SK-N-SH treated with all-trans-retinoic acid at 6 μM for 48 hours (cell line): ENCODE measurements around the gene FGFR3.

ENCODE experiments used
- ARNTL ChIP-seq: fragments of 450-650 bp; formaldehyde crosslinking; IDR thresholded peaks from 2 replicates; pipeline ENCODE4 v1.5.0; 2020; ENCODE audit warnings: low read depth, mild to moderate bottlenecking, moderate library complexity, borderline replicate concordance
- BACH2 ChIP-seq: fragments of 250-450 bp; sonication (Bioruptor Pico); IDR thresholded peaks from 2 replicates; pipeline ENCODE4 v1.9.0; 2021; ENCODE audit warnings: mild to moderate bottlenecking, borderline replicate concordance
- ESRRG ChIP-seq: fragments of 250-450 bp; sonication (Bioruptor Pico); IDR thresholded peaks from 2 replicates; pipeline ENCODE4 v1.6.1; 2021; ENCODE audit warnings: mild to moderate bottlenecking
- PPARA ChIP-seq: fragments of 250-450 bp; sonication (Bioruptor Pico); IDR thresholded peaks from 2 replicates; pipeline ENCODE4 v1.5.0; 2020; ENCODE audit warnings: mild to moderate bottlenecking, borderline replicate concordance
- RARB ChIP-seq: fragments of 250-450 bp; sonication (Bioruptor Pico); IDR thresholded peaks from 2 replicates; pipeline ENCODE4 v1.8.0; 2021; ENCODE audit warnings: mild to moderate bottlenecking, moderate library complexity
- ZC3H10 ChIP-seq: fragments of 250-450 bp; sonication (Bioruptor Pico); IDR thresholded peaks from 2 replicates; pipeline ENCODE4 v1.5.1; 2021; ENCODE audit warnings: mild to moderate bottlenecking, moderate library complexity
- ZFP30 ChIP-seq: fragments of 450-650 bp; formaldehyde crosslinking; IDR thresholded peaks from 2 replicates; pipeline ENCODE4 v1.5.0; 2022; ENCODE audit warnings: mild to moderate bottlenecking, moderate library complexity
- ZNF8 ChIP-seq: fragments of 450-650 bp; formaldehyde crosslinking; IDR thresholded peaks from 2 replicates; pipeline ENCODE4 v1.5.0; 2020; ENCODE audit warnings: mild to moderate bottlenecking, moderate library complexity
- TF ChIP-seq, protein P1 (sequence below): fragments of 250-450 bp; sonication (Bioruptor Pico); IDR thresholded peaks from 2 replicates; pipeline ENCODE4 v1.8.0; 2020; ENCODE audit warnings: mild to moderate bottlenecking, moderate library complexity, borderline replicate concordance
- TF ChIP-seq, protein P2 (sequence below): fragments of 250-450 bp; sonication (Bioruptor Pico); IDR thresholded peaks from 2 replicates; pipeline ENCODE4 v1.5.0; 2020; ENCODE audit warnings: mild to moderate bottlenecking, moderate library complexity
- TF ChIP-seq, protein P3 (sequence below): fragments of 250-450 bp; sonication (Bioruptor Pico); IDR thresholded peaks from 2 replicates; pipeline ENCODE4 v1.5.1; 2021; ENCODE audit warnings: mild to moderate bottlenecking, moderate library complexity
- TF ChIP-seq, protein P4 (sequence below): fragments of 250-450 bp; sonication (Bioruptor Pico); IDR thresholded peaks from 2 replicates; pipeline ENCODE4 v1.5.1; 2020; ENCODE audit warnings: low read depth, mild to moderate bottlenecking, moderate library complexity

DNA sequence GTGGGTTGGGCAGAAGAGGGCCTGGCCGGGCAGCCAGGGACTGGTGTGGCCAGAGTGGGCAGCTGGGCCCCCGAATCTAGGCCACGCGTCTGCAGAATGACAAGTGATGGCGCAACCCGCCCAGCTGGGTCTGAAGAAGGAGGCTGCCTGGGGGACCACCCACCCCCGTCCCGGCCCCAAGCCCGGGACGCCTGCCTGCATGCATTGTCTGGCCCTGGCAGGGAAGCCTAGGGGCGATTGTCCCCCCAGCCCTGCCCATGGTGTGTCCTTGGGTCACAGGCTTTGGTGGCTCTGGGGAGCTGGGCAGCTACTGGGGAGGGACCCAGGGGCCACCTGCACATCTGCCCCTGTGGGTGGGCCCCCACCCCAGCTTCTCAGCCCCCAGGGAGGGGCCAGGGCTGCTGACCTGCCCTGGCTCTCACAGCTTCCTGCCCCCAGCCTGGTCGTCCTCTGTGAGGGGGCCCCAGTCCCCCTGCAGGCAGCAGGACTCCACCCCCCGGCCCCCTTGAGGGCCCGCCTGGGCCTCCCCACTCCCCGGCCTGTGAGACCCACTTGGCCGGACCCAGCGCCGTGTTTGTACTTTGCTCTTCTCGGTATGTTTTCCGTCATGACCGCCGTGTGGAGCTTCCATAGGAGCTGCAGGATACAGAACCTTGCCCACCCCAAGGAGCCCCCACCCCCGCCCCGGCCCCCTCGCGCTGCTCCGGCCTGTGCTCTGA is 4.9 kb downstream of the FGFR3 start:
- TF ChIP-seq, protein P1, sequence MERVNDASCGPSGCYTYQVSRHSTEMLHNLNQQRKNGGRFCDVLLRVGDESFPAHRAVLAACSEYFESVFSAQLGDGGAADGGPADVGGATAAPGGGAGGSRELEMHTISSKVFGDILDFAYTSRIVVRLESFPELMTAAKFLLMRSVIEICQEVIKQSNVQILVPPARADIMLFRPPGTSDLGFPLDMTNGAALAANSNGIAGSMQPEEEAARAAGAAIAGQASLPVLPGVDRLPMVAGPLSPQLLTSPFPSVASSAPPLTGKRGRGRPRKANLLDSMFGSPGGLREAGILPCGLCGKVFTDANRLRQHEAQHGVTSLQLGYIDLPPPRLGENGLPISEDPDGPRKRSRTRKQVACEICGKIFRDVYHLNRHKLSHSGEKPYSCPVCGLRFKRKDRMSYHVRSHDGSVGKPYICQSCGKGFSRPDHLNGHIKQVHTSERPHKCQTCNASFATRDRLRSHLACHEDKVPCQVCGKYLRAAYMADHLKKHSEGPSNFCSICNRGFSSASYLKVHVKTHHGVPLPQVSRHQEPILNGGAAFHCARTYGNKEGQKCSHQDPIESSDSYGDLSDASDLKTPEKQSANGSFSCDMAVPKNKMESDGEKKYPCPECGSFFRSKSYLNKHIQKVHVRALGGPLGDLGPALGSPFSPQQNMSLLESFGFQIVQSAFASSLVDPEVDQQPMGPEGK, result no peak
- TF ChIP-seq ZC3H10 (CRISPR knock-in tag) (no peak), ESRRG (CRISPR knock-in tag) (no peak), BACH2 (CRISPR knock-in tag) (no peak), ZNF8 (CRISPR knock-in tag) (no peak), PPARA (CRISPR knock-in tag) (no peak), ZFP30 (CRISPR knock-in tag) (no peak), ARNTL (no peak), RARB (CRISPR knock-in tag) (no peak)
- TF ChIP-seq, protein P2, sequence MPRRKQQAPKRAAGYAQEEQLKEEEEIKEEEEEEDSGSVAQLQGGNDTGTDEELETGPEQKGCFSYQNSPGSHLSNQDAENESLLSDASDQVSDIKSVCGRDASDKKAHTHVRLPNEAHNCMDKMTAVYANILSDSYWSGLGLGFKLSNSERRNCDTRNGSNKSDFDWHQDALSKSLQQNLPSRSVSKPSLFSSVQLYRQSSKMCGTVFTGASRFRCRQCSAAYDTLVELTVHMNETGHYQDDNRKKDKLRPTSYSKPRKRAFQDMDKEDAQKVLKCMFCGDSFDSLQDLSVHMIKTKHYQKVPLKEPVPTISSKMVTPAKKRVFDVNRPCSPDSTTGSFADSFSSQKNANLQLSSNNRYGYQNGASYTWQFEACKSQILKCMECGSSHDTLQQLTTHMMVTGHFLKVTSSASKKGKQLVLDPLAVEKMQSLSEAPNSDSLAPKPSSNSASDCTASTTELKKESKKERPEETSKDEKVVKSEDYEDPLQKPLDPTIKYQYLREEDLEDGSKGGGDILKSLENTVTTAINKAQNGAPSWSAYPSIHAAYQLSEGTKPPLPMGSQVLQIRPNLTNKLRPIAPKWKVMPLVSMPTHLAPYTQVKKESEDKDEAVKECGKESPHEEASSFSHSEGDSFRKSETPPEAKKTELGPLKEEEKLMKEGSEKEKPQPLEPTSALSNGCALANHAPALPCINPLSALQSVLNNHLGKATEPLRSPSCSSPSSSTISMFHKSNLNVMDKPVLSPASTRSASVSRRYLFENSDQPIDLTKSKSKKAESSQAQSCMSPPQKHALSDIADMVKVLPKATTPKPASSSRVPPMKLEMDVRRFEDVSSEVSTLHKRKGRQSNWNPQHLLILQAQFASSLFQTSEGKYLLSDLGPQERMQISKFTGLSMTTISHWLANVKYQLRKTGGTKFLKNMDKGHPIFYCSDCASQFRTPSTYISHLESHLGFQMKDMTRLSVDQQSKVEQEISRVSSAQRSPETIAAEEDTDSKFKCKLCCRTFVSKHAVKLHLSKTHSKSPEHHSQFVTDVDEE (CRISPR knock-in tag), result no peak
- TF ChIP-seq, protein P3, sequence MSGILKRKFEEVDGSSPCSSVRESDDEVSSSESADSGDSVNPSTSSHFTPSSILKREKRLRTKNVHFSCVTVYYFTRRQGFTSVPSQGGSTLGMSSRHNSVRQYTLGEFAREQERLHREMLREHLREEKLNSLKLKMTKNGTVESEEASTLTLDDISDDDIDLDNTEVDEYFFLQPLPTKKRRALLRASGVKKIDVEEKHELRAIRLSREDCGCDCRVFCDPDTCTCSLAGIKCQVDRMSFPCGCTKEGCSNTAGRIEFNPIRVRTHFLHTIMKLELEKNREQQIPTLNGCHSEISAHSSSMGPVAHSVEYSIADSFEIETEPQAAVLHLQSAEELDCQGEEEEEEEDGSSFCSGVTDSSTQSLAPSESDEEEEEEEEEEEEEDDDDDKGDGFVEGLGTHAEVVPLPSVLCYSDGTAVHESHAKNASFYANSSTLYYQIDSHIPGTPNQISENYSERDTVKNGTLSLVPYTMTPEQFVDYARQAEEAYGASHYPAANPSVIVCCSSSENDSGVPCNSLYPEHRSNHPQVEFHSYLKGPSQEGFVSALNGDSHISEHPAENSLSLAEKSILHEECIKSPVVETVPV, result no peak
- TF ChIP-seq, protein P4, sequence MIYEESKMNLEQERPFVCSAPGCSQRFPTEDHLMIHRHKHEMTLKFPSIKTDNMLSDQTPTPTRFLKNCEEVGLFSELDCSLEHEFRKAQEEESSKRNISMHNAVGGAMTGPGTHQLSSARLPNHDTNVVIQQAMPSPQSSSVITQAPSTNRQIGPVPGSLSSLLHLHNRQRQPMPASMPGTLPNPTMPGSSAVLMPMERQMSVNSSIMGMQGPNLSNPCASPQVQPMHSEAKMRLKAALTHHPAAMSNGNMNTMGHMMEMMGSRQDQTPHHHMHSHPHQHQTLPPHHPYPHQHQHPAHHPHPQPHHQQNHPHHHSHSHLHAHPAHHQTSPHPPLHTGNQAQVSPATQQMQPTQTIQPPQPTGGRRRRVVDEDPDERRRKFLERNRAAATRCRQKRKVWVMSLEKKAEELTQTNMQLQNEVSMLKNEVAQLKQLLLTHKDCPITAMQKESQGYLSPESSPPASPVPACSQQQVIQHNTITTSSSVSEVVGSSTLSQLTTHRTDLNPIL (CRISPR knock-in tag), result no peak
